ENCODE measurements around the gene KRT34.

The KRT34 gene

DNA sequence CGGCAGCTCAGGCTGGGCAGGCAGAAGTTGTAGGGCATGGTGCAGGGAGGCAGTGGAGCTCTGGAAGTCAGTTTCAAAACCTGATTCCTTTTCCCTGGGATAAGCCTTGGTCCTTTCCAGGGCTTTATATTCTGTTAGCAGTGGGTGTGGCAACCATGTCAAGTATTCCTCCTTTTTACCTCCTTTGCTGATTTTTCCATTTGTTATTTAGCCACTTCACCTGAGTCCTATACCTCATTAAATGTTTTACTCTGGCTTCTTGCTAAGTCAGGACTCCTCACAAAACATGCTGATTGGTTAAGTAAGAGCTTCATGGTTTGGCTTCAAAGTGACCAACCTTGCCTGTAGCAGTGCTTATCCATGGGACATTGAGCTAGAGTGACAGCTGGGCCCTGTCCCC, 12.4 kb downstream of the KRT34 start, which contains the start of gene KRT33B:
Gene KRT33B, minus strand, starts transcription at position 101 of the 400 bp plus-strand sequence. Its CDS starts 63 bp downstream, at position 38.
- H3K27ac ChIP-seq, result no peak within 1 kb of the TSS
- no peak within 1 kb of the TSS for H3K9ac ChIP-seq
- no peaks in the 10 kb centered on the region for H4K20me1 ChIP-seq (ENCODE audit: insufficient read depth)
- H3K4me2 ChIP-seq, result no peak within 1 kb of the TSS
- H3K79me2 ChIP-seq (ENCODE audit: insufficient read depth, low read depth), result no peaks in the 10 kb centered on the region
- no peaks in the 10 kb centered on the region for H3K36me3 ChIP-seq (ENCODE audit: insufficient read depth)
- no peaks in the 10 kb centered on the region for H3K4me1 ChIP-seq (ENCODE audit: low read depth, poor library complexity, severe bottlenecking)
- H3K27me3 ChIP-seq (ENCODE audit: insufficient read depth, low read depth), result no peaks in the 10 kb centered on the region
- H3K4me3 ChIP-seq (IDR thresholded peaks at IDR 0.05; ENCODE audit: insufficient read depth, low read depth, low read length), result no peak within 1 kb of the TSS
- H2AFZ ChIP-seq (ENCODE audit: low read depth), result no peak within 1 kb of the TSS
- TF ChIP-seq, protein P1, sequence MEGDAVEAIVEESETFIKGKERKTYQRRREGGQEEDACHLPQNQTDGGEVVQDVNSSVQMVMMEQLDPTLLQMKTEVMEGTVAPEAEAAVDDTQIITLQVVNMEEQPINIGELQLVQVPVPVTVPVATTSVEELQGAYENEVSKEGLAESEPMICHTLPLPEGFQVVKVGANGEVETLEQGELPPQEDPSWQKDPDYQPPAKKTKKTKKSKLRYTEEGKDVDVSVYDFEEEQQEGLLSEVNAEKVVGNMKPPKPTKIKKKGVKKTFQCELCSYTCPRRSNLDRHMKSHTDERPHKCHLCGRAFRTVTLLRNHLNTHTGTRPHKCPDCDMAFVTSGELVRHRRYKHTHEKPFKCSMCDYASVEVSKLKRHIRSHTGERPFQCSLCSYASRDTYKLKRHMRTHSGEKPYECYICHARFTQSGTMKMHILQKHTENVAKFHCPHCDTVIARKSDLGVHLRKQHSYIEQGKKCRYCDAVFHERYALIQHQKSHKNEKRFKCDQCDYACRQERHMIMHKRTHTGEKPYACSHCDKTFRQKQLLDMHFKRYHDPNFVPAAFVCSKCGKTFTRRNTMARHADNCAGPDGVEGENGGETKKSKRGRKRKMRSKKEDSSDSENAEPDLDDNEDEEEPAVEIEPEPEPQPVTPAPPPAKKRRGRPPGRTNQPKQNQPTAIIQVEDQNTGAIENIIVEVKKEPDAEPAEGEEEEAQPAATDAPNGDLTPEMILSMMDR (conservative IDR thresholded peaks at IDR 0.05; ENCODE audit: low read depth, low read length), result no peak

DNA sequence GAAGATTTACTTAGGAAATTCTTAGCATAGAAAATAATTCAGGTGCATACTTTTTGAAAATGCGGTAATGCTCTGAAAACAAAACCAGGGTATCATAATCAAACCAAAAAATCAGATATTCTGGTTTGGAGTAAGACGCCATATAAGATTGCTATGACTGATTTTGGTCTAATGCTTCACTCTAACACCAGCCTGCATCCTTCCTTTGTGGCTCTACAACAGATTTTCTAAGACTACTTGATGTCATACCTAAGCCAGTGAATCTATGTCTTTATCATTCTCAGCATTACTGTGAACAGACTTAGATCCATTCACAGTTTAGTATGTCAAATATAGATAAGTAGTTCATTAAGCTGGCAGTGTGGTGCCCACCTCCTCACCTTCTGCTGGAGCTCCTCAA, 13.1 kb downstream of the KRT34 start:
- H3K9ac ChIP-seq, result no peak overlapping the region
- no peaks in the 10 kb centered on the region for H3K4me1 ChIP-seq (ENCODE audit: low read depth, poor library complexity, severe bottlenecking)
- TF ChIP-seq, protein P1 (conservative IDR thresholded peaks at IDR 0.05; ENCODE audit: low read depth, low read length), result no peak
- no peaks in the 10 kb centered on the region for H3K79me2 ChIP-seq (ENCODE audit: insufficient read depth, low read depth)
- H3K27ac ChIP-seq, result no peak overlapping the region
- no peaks in the 10 kb centered on the region for H3K27me3 ChIP-seq (ENCODE audit: insufficient read depth, low read depth)
- H3K4me2 ChIP-seq, result no peak overlapping the region
- H4K20me1 ChIP-seq (ENCODE audit: insufficient read depth), result no peaks in the 10 kb centered on the region
- H3K36me3 ChIP-seq (ENCODE audit: insufficient read depth), result no peaks in the 10 kb centered on the region
- no peak overlapping the region for H2AFZ ChIP-seq (ENCODE audit: low read depth)
- no peak overlapping the region for H3K4me3 ChIP-seq (IDR thresholded peaks at IDR 0.05; ENCODE audit: insufficient read depth, low read depth, low read length)

DNA sequence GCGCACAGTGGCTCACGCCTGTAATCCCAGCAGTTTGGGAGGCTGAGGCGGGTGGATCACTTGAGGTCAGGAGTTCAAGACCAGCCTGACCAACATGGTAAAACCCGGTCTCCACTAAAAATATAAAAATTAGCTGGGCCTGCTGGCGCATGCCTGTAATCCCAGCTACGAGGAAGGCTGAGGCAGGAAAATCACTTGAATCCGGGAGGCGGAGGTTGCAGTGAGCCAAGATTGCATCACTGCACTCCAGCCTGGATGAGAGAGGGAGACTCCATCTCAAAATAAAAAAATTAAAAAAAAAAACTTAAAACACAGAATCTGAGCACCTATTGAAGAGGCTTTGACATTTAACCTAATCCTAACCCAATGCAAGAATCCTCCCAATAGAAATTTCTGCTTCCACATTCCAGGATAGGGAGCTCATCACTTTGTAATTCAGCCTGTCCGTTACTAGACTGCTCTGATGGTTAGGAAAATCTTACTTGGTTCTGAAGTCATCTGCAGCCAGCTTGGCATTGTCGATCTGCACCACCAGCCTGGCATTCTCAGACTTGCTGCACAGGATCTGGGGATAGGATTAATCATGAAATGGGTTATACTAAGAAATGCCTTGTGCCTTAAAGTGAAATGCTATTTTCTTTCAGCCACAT, 14.6 kb downstream of the KRT34 start:
- Histone ChIP-seq H3K4me3 (IDR thresholded peaks at IDR 0.05; ENCODE audit: insufficient read depth, low read depth, low read length) (no peak overlapping the region), H3K36me3 (ENCODE audit: insufficient read depth) (no peaks in the 10 kb centered on the region), H3K27me3 (ENCODE audit: insufficient read depth, low read depth) (no peaks in the 10 kb centered on the region), H3K79me2 (ENCODE audit: insufficient read depth, low read depth) (no peaks in the 10 kb centered on the region), H3K4me2 (no peak overlapping the region), H3K27ac (no peak overlapping the region), H4K20me1 (ENCODE audit: insufficient read depth) (no peaks in the 10 kb centered on the region), H3K4me1 (ENCODE audit: low read depth, poor library complexity, severe bottlenecking) (no peaks in the 10 kb centered on the region), H3K9ac (no peak overlapping the region), H2AFZ (ENCODE audit: low read depth) (no peak overlapping the region)
- TF ChIP-seq, protein P1 (conservative IDR thresholded peaks at IDR 0.05; ENCODE audit: low read depth, low read length), result no peak

DNA sequence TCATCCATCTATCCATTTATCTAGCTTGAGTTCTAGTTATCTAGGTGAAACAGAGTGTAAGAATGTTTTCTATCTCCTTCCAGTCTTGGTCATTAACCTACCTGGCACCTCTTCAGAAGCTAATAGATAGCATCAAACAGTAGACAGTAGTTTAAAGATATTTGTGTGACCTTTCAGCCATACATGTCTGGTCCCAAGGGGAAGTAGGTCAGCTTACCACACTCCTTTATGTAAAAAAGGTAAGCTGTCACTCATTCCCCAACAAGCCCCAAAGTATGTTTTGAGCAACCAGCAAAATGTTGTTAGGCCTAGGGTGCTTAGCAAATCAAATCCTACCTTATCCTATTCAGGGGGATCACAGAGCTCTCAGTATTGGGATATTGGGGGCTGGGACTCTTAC, 16.0 kb downstream of the KRT34 start:
- TF ChIP-seq, protein P1 (conservative IDR thresholded peaks at IDR 0.05; ENCODE audit: low read depth, low read length), result no peak

More for the DNA sequence above, 16.0 kb downstream of the KRT34 start:
- H3K4me2 ChIP-seq, result no peak overlapping the region
- H3K27ac ChIP-seq, result no peak overlapping the region
- H3K4me3 ChIP-seq (IDR thresholded peaks at IDR 0.05; ENCODE audit: insufficient read depth, low read depth, low read length), result no peak overlapping the region
- no peaks in the 10 kb centered on the region for H3K79me2 ChIP-seq (ENCODE audit: insufficient read depth, low read depth)
- H3K9ac ChIP-seq, result no peak overlapping the region
- no peak overlapping the region for H2AFZ ChIP-seq (ENCODE audit: low read depth)
- no peaks in the 10 kb centered on the region for H3K36me3 ChIP-seq (ENCODE audit: insufficient read depth)
- H3K27me3 ChIP-seq (ENCODE audit: insufficient read depth, low read depth), result no peaks in the 10 kb centered on the region
- no peaks in the 10 kb centered on the region for H3K4me1 ChIP-seq (ENCODE audit: low read depth, poor library complexity, severe bottlenecking)
- no peaks in the 10 kb centered on the region for H4K20me1 ChIP-seq (ENCODE audit: insufficient read depth)

Measured in KMS-11 (cell line).